ENCODE data around the gene DLL3.

The DLL3 gene

GRCh38 chr19:39507715-39508364 is 9.1 kb downstream of the DLL3 start:
- TF ChIP-seq CTCF (IDR thresholded peaks at IDR 0.05; ENCODE audit: insufficient read depth, low read depth, low read length, missing control alignments) = no peak
- no peak for DNase-seq (ENCODE audit: low read depth)
- H3K4me3 ChIP-seq (ENCODE audit: low read depth, low read length) = peak overlapping the region; percentile 42

GRCh38 chr19:39508629-39509028 is 9.9 kb downstream of the DLL3 start:
- no peak overlapping the region for H3K4me3 ChIP-seq (ENCODE audit: low read depth, low read length)
- DNase-seq (ENCODE audit: low read depth) = no peak
- no peak for TF ChIP-seq CTCF (IDR thresholded peaks at IDR 0.05; ENCODE audit: insufficient read depth, low read depth, low read length, missing control alignments)

- no peak for DNase-seq (ENCODE audit: low read depth)
- TF ChIP-seq CTCF (IDR thresholded peaks at IDR 0.05; ENCODE audit: insufficient read depth, low read depth, low read length, missing control alignments) = no peak
- H3K4me3 ChIP-seq (ENCODE audit: low read depth, low read length) = no peak overlapping the region
These were observed 10.5 kb downstream of the DLL3 start for GRCh38 chr19:39509233-39509632.

- no peak overlapping the region for H3K4me3 ChIP-seq (ENCODE audit: low read depth, low read length)
- no peak for DNase-seq (ENCODE audit: low read depth)
- TF ChIP-seq CTCF (IDR thresholded peaks at IDR 0.05; ENCODE audit: insufficient read depth, low read depth, low read length, missing control alignments) = no peak
These were observed 14.2 kb downstream of the DLL3 start for GRCh38 chr19:39512988-39513387.

GRCh38 chr19:39514840-39515550 is 16.2 kb downstream of the DLL3 start, which contains the start of gene SELENOV:
Gene SELENOV, plus strand, starts transcription at chr19:39515139. Its CDS starts 74 bp downstream, at chr19:39515213.
- H3K4me3 ChIP-seq (ENCODE audit: low read depth, low read length) = no peak within 1 kb of the TSS
- no peak for TF ChIP-seq CTCF (IDR thresholded peaks at IDR 0.05; ENCODE audit: insufficient read depth, low read depth, low read length, missing control alignments)
- DNase-seq (ENCODE audit: low read depth) = no peak

- no peak for TF ChIP-seq CTCF (IDR thresholded peaks at IDR 0.05; ENCODE audit: insufficient read depth, low read depth, low read length, missing control alignments)
- DNase-seq (ENCODE audit: low read depth) = no peak
- no peak overlapping the region for H3K4me3 ChIP-seq (ENCODE audit: low read depth, low read length)
These were observed 16.9 kb downstream of the DLL3 start for GRCh38 chr19:39515551-39516191.

All from GM12865 (cell line).